Astrocyte of the spinal cord (primary cell): ENCODE measurements around the gene TMEM82.

Experiments used
- DNase-seq: peaks from one replicate; pipeline ENCODE4 v3.0.0; 2011; ENCODE audit warnings: low read depth, low spot score
- H3K4me3 ChIP-seq: 2 replicates; pipeline ENCODE4 v1.5.1; 2011; ENCODE audit warnings: low read depth, mild to moderate bottlenecking, low read length, moderate library complexity
- in situ Hi-C: cut with HindIII; loops from 2 replicates; pipeline ENCODE4 v1.10.0; 2017; ENCODE audit warnings: low sequenced_read_pairs
- TF ChIP-seq, protein P1 (sequence below): IDR thresholded peaks from 2 replicates; pipeline ENCODE4 v1.5.1; 2012; ENCODE audit warnings: low read depth, mild to moderate bottlenecking, low read length, inconsistent platforms

Gene TMEM82

GRCh38 chr1:15730936-15731335 lies 11.4 kb upstream of the TMEM82 start:
- H3K4me3 ChIP-seq: no peak overlapping the region
- TF ChIP-seq, protein P1, sequence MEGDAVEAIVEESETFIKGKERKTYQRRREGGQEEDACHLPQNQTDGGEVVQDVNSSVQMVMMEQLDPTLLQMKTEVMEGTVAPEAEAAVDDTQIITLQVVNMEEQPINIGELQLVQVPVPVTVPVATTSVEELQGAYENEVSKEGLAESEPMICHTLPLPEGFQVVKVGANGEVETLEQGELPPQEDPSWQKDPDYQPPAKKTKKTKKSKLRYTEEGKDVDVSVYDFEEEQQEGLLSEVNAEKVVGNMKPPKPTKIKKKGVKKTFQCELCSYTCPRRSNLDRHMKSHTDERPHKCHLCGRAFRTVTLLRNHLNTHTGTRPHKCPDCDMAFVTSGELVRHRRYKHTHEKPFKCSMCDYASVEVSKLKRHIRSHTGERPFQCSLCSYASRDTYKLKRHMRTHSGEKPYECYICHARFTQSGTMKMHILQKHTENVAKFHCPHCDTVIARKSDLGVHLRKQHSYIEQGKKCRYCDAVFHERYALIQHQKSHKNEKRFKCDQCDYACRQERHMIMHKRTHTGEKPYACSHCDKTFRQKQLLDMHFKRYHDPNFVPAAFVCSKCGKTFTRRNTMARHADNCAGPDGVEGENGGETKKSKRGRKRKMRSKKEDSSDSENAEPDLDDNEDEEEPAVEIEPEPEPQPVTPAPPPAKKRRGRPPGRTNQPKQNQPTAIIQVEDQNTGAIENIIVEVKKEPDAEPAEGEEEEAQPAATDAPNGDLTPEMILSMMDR: no peak
- in situ Hi-C loops: no loop called here
- no peak for DNase-seq

DNA sequence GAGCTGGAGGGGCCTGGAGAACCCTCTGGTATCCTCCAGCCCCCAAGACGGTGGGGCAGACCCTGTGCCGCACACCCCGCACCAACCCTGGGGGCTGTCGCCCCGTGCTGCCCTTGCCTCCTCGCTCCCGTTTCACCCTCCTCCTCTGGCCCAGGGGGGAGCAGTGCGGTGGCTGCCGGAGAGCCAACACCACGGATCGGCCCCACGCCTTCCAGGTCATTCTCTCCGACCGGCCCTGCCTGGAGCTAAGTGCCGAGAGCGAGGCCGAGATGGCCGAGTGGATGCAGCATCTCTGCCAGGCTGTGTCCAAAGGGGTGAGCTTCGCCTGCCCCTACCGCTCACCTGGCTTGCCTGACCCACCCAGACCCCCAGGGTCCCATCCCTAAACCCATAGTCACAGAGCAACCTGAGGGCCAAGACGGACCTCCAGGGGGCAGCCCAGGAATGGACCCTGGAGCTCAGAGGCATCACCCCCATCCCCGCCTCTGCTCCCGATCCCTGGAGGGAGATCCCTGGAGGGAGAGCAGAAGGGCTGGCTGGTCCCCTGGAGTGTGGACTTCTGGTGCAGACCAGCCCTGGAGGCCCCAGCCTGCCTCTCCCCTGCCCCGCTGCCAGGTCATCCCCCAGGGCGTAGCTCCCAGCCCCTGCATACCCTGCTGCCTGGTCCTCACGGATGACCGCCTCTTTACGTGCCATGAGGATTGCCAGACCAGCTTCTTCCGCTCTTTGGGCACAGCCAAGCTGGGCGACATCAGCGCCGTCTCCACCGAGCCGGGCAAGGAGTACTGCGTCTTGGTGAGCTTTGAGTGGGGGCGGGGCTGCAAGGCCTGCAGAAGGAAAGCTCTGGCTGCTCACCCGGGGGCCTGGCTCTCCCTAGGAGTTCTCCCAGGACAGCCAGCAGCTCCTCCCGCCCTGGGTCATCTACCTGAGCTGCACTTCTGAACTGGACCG lies 10.3 kb upstream of the TMEM82 start:
- no peak for DNase-seq
- in situ Hi-C loops: no loop called here
- TF ChIP-seq, protein P1: no peak
- H3K4me3 ChIP-seq: no peak overlapping the region

GRCh38 chr1:15732686-15733081 lies 9.6 kb upstream of the TMEM82 start:
- DNase-seq: no peak
- in situ Hi-C loops: no loop called here
- TF ChIP-seq, protein P1: no peak
- H3K4me3 ChIP-seq: no peak overlapping the region

DNA sequence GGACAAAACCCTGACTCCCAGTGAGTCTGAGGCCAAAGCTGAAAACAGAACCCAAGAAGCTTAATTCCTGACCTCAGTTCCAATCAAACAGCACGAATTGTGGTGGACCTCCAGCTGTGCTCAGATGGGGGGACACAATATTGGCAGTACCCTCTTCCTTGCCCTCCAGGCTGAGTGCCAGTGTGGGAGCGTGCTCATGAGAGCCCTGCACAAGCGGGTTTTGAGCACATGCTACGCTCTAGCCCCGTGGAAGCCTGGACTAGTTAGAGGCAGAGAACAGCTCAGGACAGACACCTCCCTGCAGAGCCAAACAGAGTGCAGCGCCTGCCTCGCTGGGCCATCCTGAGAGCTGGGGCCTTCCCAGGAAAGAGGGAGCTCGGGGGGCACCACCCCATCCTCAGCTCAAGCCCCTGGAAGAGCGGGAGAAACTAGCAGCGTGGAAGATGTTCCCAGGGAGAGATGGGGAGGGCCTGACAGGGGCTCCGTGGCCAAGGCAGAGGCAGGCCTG lies 9.0 kb upstream of the TMEM82 start:
- TF ChIP-seq, protein P1: no peak
- no peak overlapping the region for H3K4me3 ChIP-seq
- in situ Hi-C loops: no loop called here
- no peak for DNase-seq

DNA sequence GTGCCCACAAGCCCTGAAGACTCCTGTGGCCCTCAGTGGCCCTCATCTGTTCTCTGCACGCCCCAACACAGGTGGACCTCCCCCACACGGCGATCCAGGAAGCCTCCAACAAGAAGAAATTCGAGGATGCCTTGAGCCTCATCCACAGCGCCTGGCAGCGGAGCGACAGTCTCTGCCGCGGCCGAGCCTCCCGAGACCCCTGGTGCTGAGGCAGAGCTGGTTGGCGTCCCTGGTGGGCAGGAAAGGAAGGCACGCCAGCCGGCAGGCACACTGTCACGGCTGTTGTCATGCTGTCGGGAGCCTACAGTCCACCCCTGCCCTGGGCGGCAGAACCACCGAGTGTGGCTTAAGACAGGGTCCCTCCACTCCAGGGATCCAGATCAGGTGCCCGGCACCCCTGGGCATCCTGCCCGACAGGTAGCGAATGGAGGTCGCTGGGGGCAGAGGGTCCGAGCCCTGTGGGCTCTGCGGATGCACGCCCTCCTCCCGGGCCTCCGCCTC lies 8.5 kb upstream of the TMEM82 start:
- TF ChIP-seq, protein P1: no peak
- DNase-seq: no peak
- in situ Hi-C loops: no loop called here
- H3K4me3 ChIP-seq: no peak overlapping the region

DNA sequence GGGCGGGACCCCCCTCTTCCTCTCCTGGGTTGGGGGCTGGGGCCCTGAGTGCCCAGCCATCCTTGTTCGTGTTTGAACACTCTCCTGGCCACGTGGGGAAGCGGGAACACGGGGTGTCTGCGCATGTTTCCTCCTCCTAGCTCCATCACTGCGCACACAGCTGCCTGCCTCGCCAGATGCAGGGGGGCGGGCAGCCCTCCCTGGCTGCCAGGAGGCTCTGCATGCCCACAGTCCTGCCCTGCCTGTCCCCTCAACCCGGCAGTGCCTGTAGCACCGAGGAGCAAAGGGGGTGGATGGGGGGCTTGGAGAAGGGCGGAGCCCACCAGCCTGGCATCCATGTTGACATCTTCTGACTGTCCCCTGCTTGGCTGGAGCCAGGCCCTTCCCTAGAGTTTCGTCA lies 8.0 kb upstream of the TMEM82 start:
- in situ Hi-C loops: no loop called here
- no peak overlapping the region for H3K4me3 ChIP-seq
- TF ChIP-seq, protein P1: no peak
- DNase-seq: no peak
